ENCODE measurements around the gene VAV2. TPM values are rescaled to one million over a fixed set of nuclear protein-coding genes. Genes with fewer than 3 reads are reported as not detected.
A peak's percentile ranks its signal among the peaks of the same experiment; 100 is the strongest.

Gene VAV2
- total RNA-seq, 4 donors from 2014 or later = 15.0 to 25.7 (median 20.5) TPM

DNA sequence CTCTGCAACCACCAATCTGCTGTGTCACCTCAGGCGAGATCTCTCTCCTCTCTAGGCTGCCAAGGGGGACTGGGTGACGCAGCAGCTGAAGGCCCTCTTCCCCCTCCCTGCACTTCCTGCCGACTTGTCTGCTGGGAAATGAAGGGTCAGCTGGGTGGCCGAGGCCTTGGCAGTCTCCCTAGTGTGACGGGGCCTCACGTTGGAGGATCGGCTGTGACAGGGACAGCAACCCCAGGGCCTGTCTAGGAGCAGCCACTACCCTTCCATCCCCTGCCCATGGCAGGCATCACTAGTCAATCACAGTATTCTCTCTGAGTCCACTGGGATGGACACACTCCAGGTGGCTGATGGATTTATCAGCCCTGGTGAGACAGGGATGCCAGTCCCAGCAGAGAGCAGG lies 146.7 kb downstream of the VAV2 start:
- DNase-seq = peak; percentile 40 to 48
- 32 to 67% methylated on average over 7 of the region's 7 CpGs for WGBS, 2 donors
- H3K4me3 ChIP-seq (replicated peaks in 1 of 3) = no peak overlapping the region
- peaks cover 6 to 28% of the 10 kb centered on the region in 2 donors for H3K4me1 ChIP-seq
- no peaks in the 10 kb centered on the region for H3K9me3 ChIP-seq
- H3K27me3 ChIP-seq = no peaks in the 10 kb centered on the region
- TF ChIP-seq POLR2A (IDR thresholded peaks at IDR 0.05) = peak in 1 of 2 donors; percentile 7
- TF ChIP-seq, protein P1, sequence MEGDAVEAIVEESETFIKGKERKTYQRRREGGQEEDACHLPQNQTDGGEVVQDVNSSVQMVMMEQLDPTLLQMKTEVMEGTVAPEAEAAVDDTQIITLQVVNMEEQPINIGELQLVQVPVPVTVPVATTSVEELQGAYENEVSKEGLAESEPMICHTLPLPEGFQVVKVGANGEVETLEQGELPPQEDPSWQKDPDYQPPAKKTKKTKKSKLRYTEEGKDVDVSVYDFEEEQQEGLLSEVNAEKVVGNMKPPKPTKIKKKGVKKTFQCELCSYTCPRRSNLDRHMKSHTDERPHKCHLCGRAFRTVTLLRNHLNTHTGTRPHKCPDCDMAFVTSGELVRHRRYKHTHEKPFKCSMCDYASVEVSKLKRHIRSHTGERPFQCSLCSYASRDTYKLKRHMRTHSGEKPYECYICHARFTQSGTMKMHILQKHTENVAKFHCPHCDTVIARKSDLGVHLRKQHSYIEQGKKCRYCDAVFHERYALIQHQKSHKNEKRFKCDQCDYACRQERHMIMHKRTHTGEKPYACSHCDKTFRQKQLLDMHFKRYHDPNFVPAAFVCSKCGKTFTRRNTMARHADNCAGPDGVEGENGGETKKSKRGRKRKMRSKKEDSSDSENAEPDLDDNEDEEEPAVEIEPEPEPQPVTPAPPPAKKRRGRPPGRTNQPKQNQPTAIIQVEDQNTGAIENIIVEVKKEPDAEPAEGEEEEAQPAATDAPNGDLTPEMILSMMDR (IDR thresholded peaks at IDR 0.05) = no peak
- intact Hi-C loops (cut with DNase I) = no loop called here
- peak overlapping the region in 2 of 3 donors; percentile 33 to 45 for H3K27ac ChIP-seq
- no peaks in the 10 kb centered on the region for H3K36me3 ChIP-seq

DNA sequence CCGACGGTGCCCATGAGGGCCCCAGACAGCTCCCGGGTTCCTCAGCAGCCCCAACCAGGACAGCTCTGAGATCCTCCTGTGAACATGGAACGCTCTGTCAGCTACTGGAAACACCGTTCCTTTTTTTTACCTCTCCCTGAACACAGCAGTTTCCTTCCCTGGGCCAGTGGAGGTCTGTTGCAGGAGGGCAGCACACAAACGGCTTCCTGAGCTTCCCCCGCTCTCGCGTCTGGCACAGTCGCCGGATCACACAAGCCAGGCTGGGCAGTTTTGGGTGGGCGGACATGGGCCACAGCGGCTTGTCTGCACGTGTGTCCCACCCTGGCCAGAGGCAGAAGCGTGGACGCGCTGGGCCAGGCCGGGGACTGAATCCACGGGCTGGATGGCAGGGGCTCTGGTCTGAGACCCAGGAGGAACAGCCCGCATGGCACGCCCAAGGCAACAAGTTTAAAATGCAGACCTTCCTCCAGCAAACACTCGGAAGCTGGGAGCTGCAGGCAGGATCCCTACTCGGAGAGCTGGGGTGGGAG lies 147.2 kb downstream of the VAV2 start:
- TF ChIP-seq, protein P1 (IDR thresholded peaks at IDR 0.05) = no peak
- no peak for TF ChIP-seq POLR2A (IDR thresholded peaks at IDR 0.05)
- WGBS, 2 donors = 51 to 86% methylated on average over 13 to 22 of the region's 23 CpGs

GRCh38 chr9:133844398-133844784 lies 147.7 kb downstream of the VAV2 start:
- H3K4me3 ChIP-seq (replicated peaks in 1 of 3) = no peak overlapping the region
- no peak for TF ChIP-seq POLR2A (IDR thresholded peaks at IDR 0.05)
- TF ChIP-seq, protein P1 (IDR thresholded peaks at IDR 0.05) = no peak
- H3K9me3 ChIP-seq = no peaks in the 10 kb centered on the region
- intact Hi-C loops (cut with DNase I) = no loop called here
- H3K27me3 ChIP-seq = no peaks in the 10 kb centered on the region
- DNase-seq = no peak
- 71 to 82% methylated on average over 5 to 7 of the region's 7 CpGs for WGBS, 2 donors
- no peaks in the 10 kb centered on the region for H3K36me3 ChIP-seq
- peak overlapping the region in 1 of 3 donors; percentile 33 for H3K27ac ChIP-seq
- peaks cover 2 to 19% of the 10 kb centered on the region in 2 donors for H3K4me1 ChIP-seq

More for the DNA sequence above, 147.2 kb downstream of the VAV2 start:
- intact Hi-C loops (cut with DNase I) = no loop called here
- Histone ChIP-seq H3K9me3 (no peaks in the 10 kb centered on the region), H3K4me3 (replicated peaks in 1 of 3) (no peak overlapping the region), H3K27me3 (no peaks in the 10 kb centered on the region), H3K4me1 (peaks cover 6 to 25% of the 10 kb centered on the region in 2 donors), H3K27ac (peak overlapping the region; percentile 33 to 45 (median 44)), H3K36me3 (no peaks in the 10 kb centered on the region)
- no peak for DNase-seq

GRCh38 chr9:133843751-133844397 lies 148.2 kb downstream of the VAV2 start:
- Histone ChIP-seq H3K36me3 (no peaks in the 10 kb centered on the region), H3K27me3 (no peaks in the 10 kb centered on the region), H3K4me3 (replicated peaks in 1 of 3) (no peak overlapping the region), H3K4me1 (peaks cover 0 to 15% of the 10 kb centered on the region in 2 donors), H3K9me3 (no peaks in the 10 kb centered on the region), H3K27ac (peak overlapping the region in 1 of 3 donors; percentile 33)
- TF ChIP-seq, protein P1 (IDR thresholded peaks at IDR 0.05) = no peak
- no peak for TF ChIP-seq POLR2A (IDR thresholded peaks at IDR 0.05)
- 80 to 83% methylated on average over 14 to 19 of the region's 19 CpGs for WGBS, 2 donors
- intact Hi-C loops (cut with DNase I) = no loop called here
- no peak for DNase-seq

DNA sequence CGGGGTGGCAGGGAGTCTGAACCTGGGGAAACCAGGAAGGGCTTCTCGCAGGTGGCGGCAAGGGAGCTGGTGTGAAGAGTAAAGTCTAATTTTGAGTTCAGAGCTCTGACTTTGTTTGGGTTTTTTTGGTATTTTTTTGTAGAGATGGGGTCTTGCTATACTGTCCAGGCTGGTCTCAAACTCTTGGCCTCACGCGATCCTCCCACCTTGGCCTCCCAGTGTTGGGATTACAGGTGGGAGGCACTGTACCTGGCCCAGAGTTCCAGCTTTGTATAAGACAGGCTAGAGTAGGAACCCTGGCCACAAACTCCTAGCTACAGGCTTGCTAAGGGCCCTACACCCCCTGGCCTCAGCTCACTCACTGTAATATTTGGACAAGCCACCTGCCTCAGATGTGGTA lies 148.9 kb downstream of the VAV2 start:
- no peaks in the 10 kb centered on the region for H3K27me3 ChIP-seq
- intact Hi-C loops (cut with DNase I) = no loop called here
- TF ChIP-seq, protein P1 (IDR thresholded peaks at IDR 0.05) = no peak
- no peak for TF ChIP-seq POLR2A (IDR thresholded peaks at IDR 0.05)
- H3K4me1 ChIP-seq = peaks cover 0 to 15% of the 10 kb centered on the region in 2 donors
- H3K9me3 ChIP-seq = no peaks in the 10 kb centered on the region
- WGBS, 2 donors = 94 to 95% methylated on average over 5 of the region's 5 CpGs
- H3K36me3 ChIP-seq = no peaks in the 10 kb centered on the region
- no peak for DNase-seq
- no peak overlapping the region for H3K4me3 ChIP-seq (replicated peaks in 1 of 3)
- no peak overlapping the region for H3K27ac ChIP-seq
